Rectal smooth muscle tissue (tissue), 1 donor: Measurements from ENCODE around the gene STRN3.
"Not testable (repeated sequence)": the region's sequence is repeated elsewhere in the genome, so short reads cannot be mapped to it uniquely, and the experiment has no call there.

ENCODE experiments used
- H3K27ac ChIP-seq: one replicate; pipeline ENCODE4 v1.7.0; 2013; ENCODE audit warnings: low read depth, low read length, inconsistent platforms
- H3K27me3 ChIP-seq: one replicate; pipeline ENCODE4 v1.7.0; 2013; ENCODE audit warnings: low read length; ENCODE audit not compliant: control insufficient read depth, insufficient read depth
- H3K36me3 ChIP-seq: one replicate; pipeline ENCODE4 v1.7.0; 2013; ENCODE audit warnings: low read length; ENCODE audit not compliant: control insufficient read depth, insufficient read depth
- H3K4me1 ChIP-seq: one replicate; pipeline ENCODE4 v1.7.0; 2013; ENCODE audit warnings: low read length; ENCODE audit not compliant: control insufficient read depth, insufficient read depth
- H3K4me3 ChIP-seq: one replicate; pipeline ENCODE4 v1.7.0; 2013; ENCODE audit warnings: low read length
- H3K9ac ChIP-seq: one replicate; pipeline ENCODE4 v1.7.0; 2013; ENCODE audit warnings: low read length

STRN3 gene

DNA sequence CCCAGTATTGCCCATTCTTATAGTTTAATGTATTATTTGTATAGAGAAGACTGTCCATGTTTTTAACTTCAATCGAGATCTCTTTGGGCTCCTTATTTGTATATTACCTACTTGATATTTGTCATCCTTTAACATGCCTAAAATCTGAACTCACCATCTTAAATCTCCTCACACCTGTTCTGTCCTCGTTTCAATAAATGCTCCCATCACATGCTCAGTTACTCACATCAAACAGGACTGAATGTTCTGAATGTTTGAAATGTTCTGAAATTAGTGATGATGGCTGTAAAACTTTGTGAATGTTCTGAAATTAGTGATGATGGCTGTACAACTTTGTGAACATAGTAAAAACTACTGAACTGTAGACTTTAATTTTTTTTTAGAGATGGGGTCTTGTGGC, 117.4 kb downstream of the STRN3 start:
- H3K4me1 ChIP-seq = no peaks in the 10 kb centered on the region
- no peaks in the 10 kb centered on the region for H3K27me3 ChIP-seq
- no peak overlapping the region for H3K9ac ChIP-seq
- H3K27ac ChIP-seq = no peak overlapping the region
- peaks cover 10% of the 10 kb centered on the region for H3K36me3 ChIP-seq
- no peak overlapping the region for H3K4me3 ChIP-seq

GRCh38 chr14:30907659-30908057, 118.5 kb downstream of the STRN3 start:
- no peak overlapping the region for H3K4me3 ChIP-seq
- no peak overlapping the region for H3K9ac ChIP-seq
- H3K27ac ChIP-seq = no peak overlapping the region
- no peaks in the 10 kb centered on the region for H3K4me1 ChIP-seq
- peaks cover 10% of the 10 kb centered on the region for H3K36me3 ChIP-seq
- no peaks in the 10 kb centered on the region for H3K27me3 ChIP-seq

DNA sequence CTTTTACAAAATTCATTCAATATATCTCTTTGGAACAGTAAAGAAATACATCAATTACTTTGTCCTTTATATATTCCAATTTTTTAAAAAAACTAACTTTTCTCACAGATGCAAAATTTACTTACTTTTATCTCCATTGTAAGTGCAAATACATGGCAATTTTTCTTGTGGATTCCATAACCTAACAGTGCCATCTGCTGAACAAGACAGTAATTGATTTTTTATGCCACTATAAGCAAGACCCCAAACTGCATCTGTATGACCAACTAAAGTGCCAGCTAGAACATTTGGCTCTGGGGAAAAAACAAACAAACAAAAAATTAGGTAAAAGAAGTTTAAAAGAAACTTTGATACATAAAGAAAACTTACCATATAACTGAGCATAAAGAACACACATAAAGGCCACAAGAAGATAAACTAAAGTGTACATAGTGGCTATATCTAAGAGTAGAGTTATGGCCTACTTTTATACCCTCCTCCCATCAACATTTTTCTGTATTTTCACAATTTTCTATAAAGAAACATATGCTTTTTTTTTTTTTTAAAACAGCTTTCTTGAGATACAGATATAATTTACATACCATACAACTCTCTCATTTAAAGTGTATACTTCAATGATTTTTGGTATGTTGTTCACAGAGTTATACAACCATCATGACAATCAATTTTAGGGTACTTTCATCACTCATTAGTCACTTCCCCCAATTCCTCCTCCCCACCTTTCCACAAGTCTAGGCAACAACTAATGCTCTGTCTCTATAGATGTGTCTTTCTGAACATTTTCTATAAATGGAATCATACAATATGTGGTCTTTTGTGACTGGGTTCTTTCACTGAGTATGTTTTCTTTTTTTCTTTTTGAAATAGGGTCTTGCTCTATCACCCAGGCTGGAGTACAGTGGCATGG, 119.2 kb downstream of the STRN3 start:
- Histone ChIP-seq H3K9ac (no peak overlapping the region), H3K4me1 (no peaks in the 10 kb centered on the region), H3K4me3 (no peak overlapping the region), H3K27ac (no peak overlapping the region), H3K36me3 (peaks cover 10% of the 10 kb centered on the region), H3K27me3 (no peaks in the 10 kb centered on the region)

- no peak overlapping the region for H3K4me3 ChIP-seq
- no peaks in the 10 kb centered on the region for H3K4me1 ChIP-seq
- H3K27ac ChIP-seq = no peak overlapping the region
- no peaks in the 10 kb centered on the region for H3K27me3 ChIP-seq
- H3K9ac ChIP-seq = no peak overlapping the region
- peaks cover 4% of the 10 kb centered on the region for H3K36me3 ChIP-seq
Measured at GRCh38 chr14:30903285-30904124, 122.7 kb downstream of the STRN3 start.

GRCh38 chr14:30897121-30897520, 129.1 kb downstream of the STRN3 start:
- H3K4me1 ChIP-seq, H3K27me3 ChIP-seq, H3K4me3 ChIP-seq, H3K36me3 ChIP-seq, H3K27ac ChIP-seq, H3K9ac ChIP-seq: not testable (repeated sequence)

DNA sequence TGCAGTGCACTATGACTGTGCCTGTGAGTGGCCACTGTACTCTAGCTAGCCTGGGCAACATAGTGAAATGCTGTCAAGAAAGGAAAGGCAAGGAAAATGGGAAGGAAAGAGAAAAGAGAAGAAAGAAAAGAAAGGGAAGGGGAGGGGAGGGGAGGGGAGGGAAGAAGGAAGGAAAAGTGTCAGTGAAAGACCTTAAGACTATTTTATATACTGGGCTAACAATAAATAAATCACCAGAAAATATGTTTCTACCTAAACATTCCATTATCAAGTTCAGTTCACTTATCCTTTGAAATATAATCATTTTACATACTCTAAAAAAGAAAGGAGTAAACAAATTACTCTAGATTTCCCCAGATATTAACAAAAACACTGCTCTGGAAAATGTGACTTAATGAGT, 129.7 kb downstream of the STRN3 start:
- Histone ChIP-seq H3K36me3 (peaks cover 4% of the 10 kb centered on the region), H3K9ac (no peak overlapping the region), H3K27me3 (no peaks in the 10 kb centered on the region), H3K4me1 (peaks cover 4% of the 10 kb centered on the region), H3K27ac (no peak overlapping the region), H3K4me3 (no peak overlapping the region)

- no peak overlapping the region for H3K27ac ChIP-seq
- no peaks in the 10 kb centered on the region for H3K27me3 ChIP-seq
- H3K9ac ChIP-seq = no peak overlapping the region
- no peak overlapping the region for H3K4me3 ChIP-seq
- peaks cover 4% of the 10 kb centered on the region for H3K36me3 ChIP-seq
- peaks cover 4% of the 10 kb centered on the region for H3K4me1 ChIP-seq
Measured at GRCh38 chr14:30894923-30895515, 131.2 kb downstream of the STRN3 start.

GRCh38 chr14:30893819-30894218, 132.4 kb downstream of the STRN3 start:
- Histone ChIP-seq H3K36me3 (peaks cover 4% of the 10 kb centered on the region), H3K4me3 (no peak overlapping the region), H3K9ac (no peak overlapping the region), H3K27ac (no peak overlapping the region), H3K4me1 (peaks cover 4% of the 10 kb centered on the region), H3K27me3 (no peaks in the 10 kb centered on the region)

- Histone ChIP-seq H3K9ac (no peak overlapping the region), H3K27me3 (no peaks in the 10 kb centered on the region), H3K36me3 (no peaks in the 10 kb centered on the region), H3K4me1 (no peaks in the 10 kb centered on the region), H3K27ac (no peak overlapping the region), H3K4me3 (no peak overlapping the region)
Measured at GRCh38 chr14:30889244-30889594, 137.0 kb downstream of the STRN3 start.

DNA sequence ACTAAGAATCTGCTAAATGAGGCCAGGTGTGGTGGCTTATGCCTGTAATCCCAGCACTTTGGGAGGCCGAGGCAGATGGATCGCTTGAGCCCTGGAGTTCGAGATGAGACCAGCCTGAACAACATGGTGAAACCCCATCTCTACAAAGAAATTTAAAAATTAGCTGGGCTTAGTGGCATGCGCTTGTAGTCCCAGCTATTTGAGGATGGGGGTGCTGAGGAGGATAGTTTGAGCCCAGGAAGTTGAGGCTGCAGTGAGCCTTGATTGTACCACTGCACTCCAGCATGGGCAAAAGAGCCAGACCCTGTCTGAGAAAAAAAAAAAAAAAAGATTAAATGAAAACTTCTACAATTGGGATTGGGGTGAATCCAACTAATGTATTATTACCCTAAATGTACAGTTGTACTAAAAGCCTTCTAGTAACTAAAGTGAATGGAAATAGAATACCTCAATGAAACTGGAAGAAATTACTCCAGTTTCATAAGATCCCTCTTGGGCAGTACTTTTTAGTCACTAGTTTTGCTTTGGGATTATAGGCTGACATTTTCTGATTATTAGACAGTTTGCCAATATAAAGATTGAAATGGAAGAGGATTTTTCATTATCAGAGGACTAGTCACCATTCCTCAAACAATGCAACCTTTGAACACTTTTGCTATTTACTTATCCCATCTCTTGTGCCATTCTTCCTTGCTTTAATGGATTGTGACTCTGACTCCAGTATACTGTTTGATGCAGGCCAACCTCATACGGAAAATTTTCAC, 137.5 kb downstream of the STRN3 start:
- H3K27me3 ChIP-seq = no peaks in the 10 kb centered on the region
- H3K4me1 ChIP-seq = no peaks in the 10 kb centered on the region
- H3K9ac ChIP-seq = no peak overlapping the region
- H3K4me3 ChIP-seq = no peak overlapping the region
- H3K36me3 ChIP-seq = no peaks in the 10 kb centered on the region
- H3K27ac ChIP-seq = no peak overlapping the region

GRCh38 chr14:30885840-30886740, 140.1 kb downstream of the STRN3 start:
- Histone ChIP-seq H3K27me3 (no peaks in the 10 kb centered on the region), H3K4me3 (no peak overlapping the region), H3K4me1 (no peaks in the 10 kb centered on the region), H3K27ac (no peak overlapping the region), H3K9ac (no peak overlapping the region), H3K36me3 (no peaks in the 10 kb centered on the region)
